ENCODE measurements around the gene KLHL29.

DNA sequence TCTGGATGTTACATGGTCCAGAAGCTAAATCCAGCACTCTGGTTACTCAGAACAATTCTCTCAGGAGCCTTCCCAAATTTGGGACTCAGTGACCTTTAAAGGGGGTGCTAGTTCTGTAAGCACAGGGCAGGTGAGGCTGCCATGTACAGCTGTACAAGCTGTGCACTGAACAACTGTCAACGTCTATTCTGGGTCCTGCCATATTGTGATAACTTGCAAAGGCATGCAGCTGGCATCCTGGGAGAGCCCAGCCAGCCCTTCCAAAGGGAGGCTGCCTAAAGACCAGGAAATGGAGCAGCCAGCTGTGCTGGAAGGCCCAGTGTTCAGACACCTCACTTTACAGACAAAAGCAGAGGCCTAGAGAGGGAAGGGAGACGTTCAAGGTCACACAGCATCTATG lies 204.8 kb downstream of the KLHL29 start:
- TF ChIP-seq GABPA (IDR thresholded peaks at IDR 0.05 in 1 of 2, conservative IDR thresholded peaks at IDR 0.05 in 1 of 2) (no peak), TAF1 (conservative IDR thresholded peaks at IDR 0.05) (no peak), RAD21 (IDR thresholded peaks at IDR 0.05) (no peak), JUND (IDR thresholded peaks at IDR 0.05) (no peak)
- TF ChIP-seq, protein P1, sequence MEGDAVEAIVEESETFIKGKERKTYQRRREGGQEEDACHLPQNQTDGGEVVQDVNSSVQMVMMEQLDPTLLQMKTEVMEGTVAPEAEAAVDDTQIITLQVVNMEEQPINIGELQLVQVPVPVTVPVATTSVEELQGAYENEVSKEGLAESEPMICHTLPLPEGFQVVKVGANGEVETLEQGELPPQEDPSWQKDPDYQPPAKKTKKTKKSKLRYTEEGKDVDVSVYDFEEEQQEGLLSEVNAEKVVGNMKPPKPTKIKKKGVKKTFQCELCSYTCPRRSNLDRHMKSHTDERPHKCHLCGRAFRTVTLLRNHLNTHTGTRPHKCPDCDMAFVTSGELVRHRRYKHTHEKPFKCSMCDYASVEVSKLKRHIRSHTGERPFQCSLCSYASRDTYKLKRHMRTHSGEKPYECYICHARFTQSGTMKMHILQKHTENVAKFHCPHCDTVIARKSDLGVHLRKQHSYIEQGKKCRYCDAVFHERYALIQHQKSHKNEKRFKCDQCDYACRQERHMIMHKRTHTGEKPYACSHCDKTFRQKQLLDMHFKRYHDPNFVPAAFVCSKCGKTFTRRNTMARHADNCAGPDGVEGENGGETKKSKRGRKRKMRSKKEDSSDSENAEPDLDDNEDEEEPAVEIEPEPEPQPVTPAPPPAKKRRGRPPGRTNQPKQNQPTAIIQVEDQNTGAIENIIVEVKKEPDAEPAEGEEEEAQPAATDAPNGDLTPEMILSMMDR (IDR thresholded peaks at IDR 0.05; ENCODE audit: low read depth, low read length, missing input control) = no peak
- TF ChIP-seq, protein P2, sequence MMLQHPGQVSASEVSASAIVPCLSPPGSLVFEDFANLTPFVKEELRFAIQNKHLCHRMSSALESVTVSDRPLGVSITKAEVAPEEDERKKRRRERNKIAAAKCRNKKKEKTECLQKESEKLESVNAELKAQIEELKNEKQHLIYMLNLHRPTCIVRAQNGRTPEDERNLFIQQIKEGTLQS (IDR thresholded peaks at IDR 0.05) = no peak
- TF ChIP-seq, protein P3, sequence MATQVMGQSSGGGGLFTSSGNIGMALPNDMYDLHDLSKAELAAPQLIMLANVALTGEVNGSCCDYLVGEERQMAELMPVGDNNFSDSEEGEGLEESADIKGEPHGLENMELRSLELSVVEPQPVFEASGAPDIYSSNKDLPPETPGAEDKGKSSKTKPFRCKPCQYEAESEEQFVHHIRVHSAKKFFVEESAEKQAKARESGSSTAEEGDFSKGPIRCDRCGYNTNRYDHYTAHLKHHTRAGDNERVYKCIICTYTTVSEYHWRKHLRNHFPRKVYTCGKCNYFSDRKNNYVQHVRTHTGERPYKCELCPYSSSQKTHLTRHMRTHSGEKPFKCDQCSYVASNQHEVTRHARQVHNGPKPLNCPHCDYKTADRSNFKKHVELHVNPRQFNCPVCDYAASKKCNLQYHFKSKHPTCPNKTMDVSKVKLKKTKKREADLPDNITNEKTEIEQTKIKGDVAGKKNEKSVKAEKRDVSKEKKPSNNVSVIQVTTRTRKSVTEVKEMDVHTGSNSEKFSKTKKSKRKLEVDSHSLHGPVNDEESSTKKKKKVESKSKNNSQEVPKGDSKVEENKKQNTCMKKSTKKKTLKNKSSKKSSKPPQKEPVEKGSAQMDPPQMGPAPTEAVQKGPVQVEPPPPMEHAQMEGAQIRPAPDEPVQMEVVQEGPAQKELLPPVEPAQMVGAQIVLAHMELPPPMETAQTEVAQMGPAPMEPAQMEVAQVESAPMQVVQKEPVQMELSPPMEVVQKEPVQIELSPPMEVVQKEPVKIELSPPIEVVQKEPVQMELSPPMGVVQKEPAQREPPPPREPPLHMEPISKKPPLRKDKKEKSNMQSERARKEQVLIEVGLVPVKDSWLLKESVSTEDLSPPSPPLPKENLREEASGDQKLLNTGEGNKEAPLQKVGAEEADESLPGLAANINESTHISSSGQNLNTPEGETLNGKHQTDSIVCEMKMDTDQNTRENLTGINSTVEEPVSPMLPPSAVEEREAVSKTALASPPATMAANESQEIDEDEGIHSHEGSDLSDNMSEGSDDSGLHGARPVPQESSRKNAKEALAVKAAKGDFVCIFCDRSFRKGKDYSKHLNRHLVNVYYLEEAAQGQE (IDR thresholded peaks at IDR 0.05) = no peak
- TF ChIP-seq, protein P4, sequence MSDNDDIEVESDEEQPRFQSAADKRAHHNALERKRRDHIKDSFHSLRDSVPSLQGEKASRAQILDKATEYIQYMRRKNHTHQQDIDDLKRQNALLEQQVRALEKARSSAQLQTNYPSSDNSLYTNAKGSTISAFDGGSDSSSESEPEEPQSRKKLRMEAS (IDR thresholded peaks at IDR 0.05) = no peak

All from liver (tissue), 3 donors.